GM19455 (cell line): ENCODE data around the gene C18orf63.
A peak's percentile ranks its signal among the peaks of the same experiment; 100 is the strongest.
"Not testable (repeated sequence)": the region's sequence is repeated elsewhere in the genome, so short reads cannot be mapped to it uniquely, and the experiment has no call there.

Experiments
- ATAC-seq: cut with Tn5 transposase; IDR thresholded peaks from one replicate; pipeline ENCODE4 v1.9.1; 2021; ENCODE audit not compliant: unreplicated experiment

The C18orf63 gene

GRCh38 chr18:74286106-74286855 lies 29.4 kb upstream of the C18orf63 start:
- ATAC-seq = no peak

DNA sequence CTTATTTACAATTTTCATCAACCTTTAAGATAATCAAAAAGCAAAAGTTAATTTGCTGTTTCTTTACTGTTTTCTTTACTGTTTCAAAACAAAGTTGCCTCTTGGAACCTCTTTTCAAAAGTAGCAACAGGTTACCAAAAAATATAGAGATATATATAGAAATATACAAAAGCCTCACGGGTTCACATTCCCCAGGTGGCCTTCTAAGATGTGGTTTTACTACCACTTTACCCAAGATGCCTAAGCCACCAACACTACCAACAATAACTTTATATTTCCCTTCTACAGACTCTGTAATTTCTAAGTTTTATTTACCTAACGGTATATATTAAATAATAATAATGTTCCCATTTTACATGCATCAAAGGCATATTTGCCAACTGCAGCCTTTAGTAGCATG lies 28.8 kb upstream of the C18orf63 start:
- no peak for ATAC-seq

DNA sequence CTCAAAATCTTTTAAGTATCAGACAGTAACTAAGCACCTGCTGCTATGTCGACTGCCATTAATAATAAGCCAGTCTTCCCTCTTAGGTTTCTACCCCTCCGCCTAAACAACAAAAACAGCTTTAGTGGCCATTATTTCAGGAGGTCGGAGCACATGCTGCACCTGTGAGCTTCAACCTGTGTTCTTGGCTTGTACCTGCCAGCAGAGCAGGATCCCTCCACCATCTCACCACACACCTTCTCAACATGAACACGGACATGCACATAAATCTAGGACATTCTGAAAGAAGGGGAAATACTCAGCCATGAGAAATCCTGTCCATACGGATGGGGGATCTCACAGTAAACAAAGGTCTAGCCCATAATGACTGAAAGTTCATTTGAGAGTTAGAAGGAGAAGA lies 27.6 kb upstream of the C18orf63 start:
- no peak for ATAC-seq

- no peak for ATAC-seq
Measured at GRCh38 chr18:74288730-74289129, 26.9 kb upstream of the C18orf63 start.

GRCh38 chr18:74289137-74289536 lies 26.5 kb upstream of the C18orf63 start:
- no peak for ATAC-seq

DNA sequence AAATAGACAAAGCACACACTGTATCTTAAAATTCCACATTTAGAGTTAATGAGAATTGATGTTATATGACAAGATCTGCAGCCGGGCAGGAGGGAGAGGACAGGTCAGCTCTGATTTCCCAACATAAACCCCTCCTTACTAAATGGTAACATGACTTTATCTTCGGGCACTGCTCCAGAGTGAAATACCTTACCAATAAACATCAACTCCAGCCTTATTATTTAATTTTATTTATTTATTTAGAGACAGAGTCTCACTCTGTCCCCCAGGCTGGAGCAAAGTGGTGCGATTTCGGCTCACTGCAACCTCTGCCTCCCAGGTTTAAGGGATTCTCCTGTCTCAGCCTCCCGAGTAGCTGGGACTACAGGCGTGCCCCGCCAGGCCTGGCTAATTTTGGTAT lies 25.6 kb upstream of the C18orf63 start:
- no peak for ATAC-seq

- no peak for ATAC-seq
Measured at GRCh38 chr18:74290794-74291471, 24.7 kb upstream of the C18orf63 start.

- ATAC-seq = peak; percentile 1
Measured at GRCh38 chr18:74291472-74291770, 24.2 kb upstream of the C18orf63 start.

- ATAC-seq = peak; percentile 100
Measured at GRCh38 chr18:74291771-74292540, 23.7 kb upstream of the C18orf63 start, which contains the start of gene CYB5A. Gene CYB5A, minus strand, starts transcription at chr18:74291963. Its CDS starts 88 bp downstream, at chr18:74291875.

GRCh38 chr18:74292541-74292858 lies 23.1 kb upstream of the C18orf63 start:
- ATAC-seq = no peak

DNA sequence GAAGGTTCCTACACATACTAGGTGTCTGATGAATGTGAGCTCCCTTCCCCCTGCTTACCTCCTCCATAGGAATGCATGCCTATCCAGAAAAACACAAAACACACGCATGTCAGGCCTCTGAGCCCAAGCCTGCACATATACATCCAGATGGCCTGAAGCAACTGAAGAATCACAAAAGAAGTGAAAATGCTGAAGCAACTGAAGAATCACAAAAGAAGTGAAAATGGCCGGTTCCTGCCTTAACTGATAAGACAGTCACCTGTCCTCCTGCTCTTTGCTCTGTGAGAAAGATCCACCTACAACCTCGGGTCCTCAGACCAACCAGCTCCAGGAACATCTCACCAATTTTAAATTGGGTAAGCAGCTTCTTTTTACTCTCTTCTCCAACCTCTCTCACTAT lies 22.7 kb upstream of the C18orf63 start:
- not testable (repeated sequence) for ATAC-seq

- no peak for ATAC-seq
Measured at GRCh38 chr18:74294526-74294925, 21.1 kb upstream of the C18orf63 start.

DNA sequence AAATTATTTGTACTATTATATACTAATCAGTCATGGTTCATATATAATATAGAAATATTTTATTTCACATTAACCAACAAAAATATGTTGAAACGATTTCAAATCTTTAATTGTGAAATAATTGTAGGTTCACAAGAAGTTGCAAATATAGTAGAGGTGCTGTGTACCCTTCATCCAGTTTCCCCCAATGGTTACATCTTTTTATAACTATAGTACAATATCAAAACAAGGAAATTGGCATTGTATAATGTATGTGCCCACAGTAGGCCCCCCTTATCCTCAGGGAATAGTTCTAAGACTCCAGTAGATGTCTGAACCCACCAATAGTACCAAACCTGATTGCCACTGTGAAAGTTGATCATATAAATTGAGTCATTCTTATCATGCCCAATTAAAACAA lies 16.5 kb upstream of the C18orf63 start:
- no peak for ATAC-seq

DNA sequence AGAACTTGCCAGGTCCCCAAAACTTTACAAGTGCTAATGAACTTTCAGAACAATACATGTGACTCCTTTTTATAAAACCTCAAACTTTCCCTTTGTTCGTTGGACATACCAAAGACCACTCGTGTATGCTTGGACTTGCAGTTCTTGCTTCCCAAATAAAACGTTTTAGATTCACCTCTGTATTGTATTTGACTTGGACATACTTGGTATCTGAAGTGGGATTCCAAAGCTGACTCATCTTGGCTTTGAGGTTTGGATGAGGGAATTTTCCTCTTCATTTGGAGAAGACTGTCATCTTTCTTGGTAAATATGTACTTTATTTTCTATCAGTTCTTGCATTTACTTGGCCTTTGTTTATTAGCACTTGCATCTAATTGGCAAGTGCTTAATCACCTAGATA lies 15.9 kb upstream of the C18orf63 start:
- no peak for ATAC-seq

DNA sequence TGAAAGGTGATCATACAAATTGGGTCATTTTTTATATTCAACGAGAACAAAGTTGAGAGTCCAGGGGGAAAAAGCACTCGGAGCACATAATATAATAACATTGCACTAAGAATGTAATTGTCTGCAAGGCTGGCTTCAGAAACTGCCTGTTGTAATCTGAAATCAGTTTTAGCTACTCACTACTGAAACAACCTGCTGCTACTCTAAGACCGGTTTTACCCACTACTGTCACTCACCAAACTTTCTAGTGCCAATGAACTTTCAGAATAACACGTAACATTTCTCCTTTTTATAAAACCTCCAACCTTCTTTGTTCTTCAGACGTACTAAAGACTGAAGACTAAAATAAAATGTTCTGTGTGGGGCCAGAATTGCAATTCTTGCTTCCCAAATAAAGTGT lies 12.3 kb upstream of the C18orf63 start:
- no peak for ATAC-seq

GRCh38 chr18:74303936-74304335 lies 11.7 kb upstream of the C18orf63 start:
- no peak for ATAC-seq

DNA sequence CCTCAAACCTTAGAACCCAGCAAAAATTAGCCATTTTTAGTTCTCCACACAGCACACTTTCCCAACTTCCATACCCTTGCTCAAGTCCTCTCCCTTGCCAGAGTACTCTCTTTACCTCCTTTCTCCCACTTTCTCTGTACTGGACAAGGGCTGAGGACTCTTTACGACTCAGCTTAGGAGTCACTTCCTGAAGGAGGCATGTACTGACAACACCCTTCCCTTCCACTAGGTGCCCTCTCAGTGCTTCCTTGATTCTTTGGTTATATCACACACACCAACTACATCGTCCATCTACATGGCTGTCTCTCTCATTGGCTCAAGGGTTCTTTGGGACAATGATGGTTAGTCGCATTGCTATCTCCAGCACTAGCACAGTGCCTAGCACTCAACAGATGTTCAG lies 5.2 kb upstream of the C18orf63 start:
- peak; percentile 84 for ATAC-seq

- ATAC-seq = no peak
Measured at GRCh38 chr18:74311000-74311399, 4.6 kb upstream of the C18orf63 start.

- no peak for ATAC-seq
Measured at GRCh38 chr18:74314759-74315463, 728 bp upstream of the C18orf63 start.

DNA sequence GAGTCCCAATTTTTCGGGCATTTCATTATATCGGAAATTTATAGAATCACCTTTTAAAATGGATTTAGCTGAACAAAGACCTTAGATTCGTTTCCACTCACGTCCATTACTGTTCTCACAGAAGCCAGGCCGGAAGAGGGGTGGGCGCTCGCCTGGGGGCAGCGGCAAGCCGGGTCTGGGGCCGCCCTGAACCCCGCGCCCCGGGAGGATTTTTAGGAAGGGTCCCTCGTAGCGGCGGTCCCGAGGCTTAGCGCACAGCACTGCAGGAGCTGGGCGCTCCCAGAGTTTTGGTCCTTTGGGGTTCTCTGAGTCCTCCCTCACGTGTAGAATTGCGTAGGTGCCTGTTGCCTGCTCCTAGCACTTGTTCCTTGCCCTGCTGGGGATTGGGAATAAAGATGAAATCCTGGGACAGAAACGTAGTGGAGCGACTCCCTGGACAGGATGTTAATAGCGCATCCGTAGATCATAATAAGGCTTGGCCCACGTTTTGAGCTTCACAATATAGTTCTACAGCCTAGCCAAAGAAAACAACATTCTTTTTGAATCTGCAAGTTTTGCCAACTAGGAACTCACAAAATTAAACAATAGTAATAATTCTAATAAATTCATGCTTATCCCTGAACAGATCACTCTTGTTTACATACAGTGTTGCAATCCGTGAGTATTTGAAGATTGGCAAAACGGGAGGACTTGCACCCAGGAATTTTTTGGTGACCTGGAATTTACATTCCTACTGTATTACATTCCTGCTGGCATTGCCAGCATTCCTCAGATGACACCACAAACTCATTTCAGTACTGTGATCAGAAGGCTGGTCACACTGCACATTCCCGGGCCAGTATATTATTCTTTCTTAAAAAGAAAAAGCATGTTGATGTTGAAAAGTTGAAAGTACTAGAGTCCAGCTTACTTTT lies 875 bp downstream of the C18orf63 start:
- no peak for ATAC-seq
